Breast epithelium (tissue), 3 donors: Measurements from ENCODE around the gene CIAO1.

Experiments
- POLR2A ChIP-seq: fragments of 450-650 bp; IDR thresholded peaks from one replicate; pipeline ENCODE4 v1.6.1; 2016; ENCODE audit warnings: antibody characterized with exemption, mild to moderate bottlenecking, moderate library complexity
- POLR2AphosphoS5 ChIP-seq, 3 donors: sonication (generic); formaldehyde crosslinking; IDR thresholded peaks; one replicate each; pipeline ENCODE4 v1.6.1; 2017; ENCODE audit warnings: antibody characterized with exemption in 3 of 3
- TF ChIP-seq, protein P1 (sequence below), 3 donors: fragments of 450-650 bp; IDR thresholded peaks; one replicate each; pipeline ENCODE4 v1.5.1; 2016 to 2017; ENCODE audit warnings: antibody characterized with exemption in 3 of 3, mild to moderate bottlenecking in 3 of 3, moderate library complexity in 3 of 3

DNA sequence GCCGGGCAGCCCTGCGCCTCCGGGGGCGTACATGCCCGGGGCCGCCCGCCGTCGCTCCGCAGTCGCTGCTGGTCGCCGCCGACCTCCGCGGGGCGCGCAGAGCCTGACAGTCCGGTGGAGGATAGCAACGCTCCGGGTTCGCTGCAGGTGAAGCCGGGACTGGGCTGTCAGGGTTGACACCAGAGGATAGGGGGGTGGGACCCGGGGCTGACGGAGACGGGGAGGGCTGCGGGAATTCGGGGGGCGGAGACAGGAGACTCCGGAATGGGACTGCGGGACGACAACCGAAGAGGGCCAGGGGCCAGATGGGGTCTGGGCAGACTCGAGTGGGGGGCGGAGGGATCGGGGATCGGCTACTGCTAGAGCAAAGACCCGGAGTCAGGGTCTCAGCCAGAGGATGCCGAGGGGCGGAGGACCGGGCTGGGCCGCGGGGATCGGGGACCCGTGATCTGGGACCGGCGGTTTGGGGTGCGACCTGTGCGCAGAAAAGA is 631 bp upstream of the CIAO1 start:
- TF ChIP-seq, protein P1, sequence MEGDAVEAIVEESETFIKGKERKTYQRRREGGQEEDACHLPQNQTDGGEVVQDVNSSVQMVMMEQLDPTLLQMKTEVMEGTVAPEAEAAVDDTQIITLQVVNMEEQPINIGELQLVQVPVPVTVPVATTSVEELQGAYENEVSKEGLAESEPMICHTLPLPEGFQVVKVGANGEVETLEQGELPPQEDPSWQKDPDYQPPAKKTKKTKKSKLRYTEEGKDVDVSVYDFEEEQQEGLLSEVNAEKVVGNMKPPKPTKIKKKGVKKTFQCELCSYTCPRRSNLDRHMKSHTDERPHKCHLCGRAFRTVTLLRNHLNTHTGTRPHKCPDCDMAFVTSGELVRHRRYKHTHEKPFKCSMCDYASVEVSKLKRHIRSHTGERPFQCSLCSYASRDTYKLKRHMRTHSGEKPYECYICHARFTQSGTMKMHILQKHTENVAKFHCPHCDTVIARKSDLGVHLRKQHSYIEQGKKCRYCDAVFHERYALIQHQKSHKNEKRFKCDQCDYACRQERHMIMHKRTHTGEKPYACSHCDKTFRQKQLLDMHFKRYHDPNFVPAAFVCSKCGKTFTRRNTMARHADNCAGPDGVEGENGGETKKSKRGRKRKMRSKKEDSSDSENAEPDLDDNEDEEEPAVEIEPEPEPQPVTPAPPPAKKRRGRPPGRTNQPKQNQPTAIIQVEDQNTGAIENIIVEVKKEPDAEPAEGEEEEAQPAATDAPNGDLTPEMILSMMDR (IDR thresholded peaks at IDR 0.05): peak in 1 of 3 donors; percentile 7
- no peak for TF ChIP-seq POLR2A
- no peak for TF ChIP-seq POLR2AphosphoS5 (IDR thresholded peaks at IDR 0.05)
